Measurements from ENCODE around the gene SCAF11.

Gene SCAF11

DNA sequence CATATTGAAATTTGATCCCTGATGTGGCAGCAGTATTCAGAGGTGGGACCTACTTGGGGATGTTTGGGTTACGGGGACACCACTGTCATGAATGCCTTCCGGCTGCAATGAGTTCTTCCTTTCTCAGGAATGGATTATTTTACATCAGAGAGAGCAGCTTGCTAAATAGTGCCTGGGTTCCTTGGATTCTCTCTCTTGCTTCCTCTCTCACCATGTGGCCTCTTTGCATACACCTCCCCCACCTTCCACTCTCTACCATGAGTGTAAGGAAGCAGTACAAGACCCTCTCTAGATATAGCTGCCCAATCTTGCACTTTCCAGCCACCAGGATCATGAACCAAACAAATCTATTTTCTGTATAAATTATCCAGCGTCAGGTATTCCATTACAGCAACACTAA, 15.4 kb upstream of the SCAF11 start:
- no peak for TF ChIP-seq SIN3A (IDR thresholded peaks at IDR 0.05; ENCODE audit: borderline replicate concordance, insufficient read depth, low read length)
- TF ChIP-seq, protein P1, sequence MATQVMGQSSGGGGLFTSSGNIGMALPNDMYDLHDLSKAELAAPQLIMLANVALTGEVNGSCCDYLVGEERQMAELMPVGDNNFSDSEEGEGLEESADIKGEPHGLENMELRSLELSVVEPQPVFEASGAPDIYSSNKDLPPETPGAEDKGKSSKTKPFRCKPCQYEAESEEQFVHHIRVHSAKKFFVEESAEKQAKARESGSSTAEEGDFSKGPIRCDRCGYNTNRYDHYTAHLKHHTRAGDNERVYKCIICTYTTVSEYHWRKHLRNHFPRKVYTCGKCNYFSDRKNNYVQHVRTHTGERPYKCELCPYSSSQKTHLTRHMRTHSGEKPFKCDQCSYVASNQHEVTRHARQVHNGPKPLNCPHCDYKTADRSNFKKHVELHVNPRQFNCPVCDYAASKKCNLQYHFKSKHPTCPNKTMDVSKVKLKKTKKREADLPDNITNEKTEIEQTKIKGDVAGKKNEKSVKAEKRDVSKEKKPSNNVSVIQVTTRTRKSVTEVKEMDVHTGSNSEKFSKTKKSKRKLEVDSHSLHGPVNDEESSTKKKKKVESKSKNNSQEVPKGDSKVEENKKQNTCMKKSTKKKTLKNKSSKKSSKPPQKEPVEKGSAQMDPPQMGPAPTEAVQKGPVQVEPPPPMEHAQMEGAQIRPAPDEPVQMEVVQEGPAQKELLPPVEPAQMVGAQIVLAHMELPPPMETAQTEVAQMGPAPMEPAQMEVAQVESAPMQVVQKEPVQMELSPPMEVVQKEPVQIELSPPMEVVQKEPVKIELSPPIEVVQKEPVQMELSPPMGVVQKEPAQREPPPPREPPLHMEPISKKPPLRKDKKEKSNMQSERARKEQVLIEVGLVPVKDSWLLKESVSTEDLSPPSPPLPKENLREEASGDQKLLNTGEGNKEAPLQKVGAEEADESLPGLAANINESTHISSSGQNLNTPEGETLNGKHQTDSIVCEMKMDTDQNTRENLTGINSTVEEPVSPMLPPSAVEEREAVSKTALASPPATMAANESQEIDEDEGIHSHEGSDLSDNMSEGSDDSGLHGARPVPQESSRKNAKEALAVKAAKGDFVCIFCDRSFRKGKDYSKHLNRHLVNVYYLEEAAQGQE (IDR thresholded peaks at IDR 0.05; ENCODE audit: insufficient read depth in 1 of 2, low read depth in 2 of 2, low read length in 2 of 2), result no peak
- no peak for TF ChIP-seq TAF1 (IDR thresholded peaks at IDR 0.05; ENCODE audit: borderline replicate concordance, insufficient read depth, low read length)
- TF ChIP-seq POLR2AphosphoS5 (IDR thresholded peaks at IDR 0.05; ENCODE audit: low read depth, low read length), result no peak
- no peak for TF ChIP-seq FOXP2 (optimal IDR thresholded peaks at IDR 0.05; ENCODE audit: borderline replicate concordance, extremely low read depth, extremely low read length, insufficient read depth)

DNA sequence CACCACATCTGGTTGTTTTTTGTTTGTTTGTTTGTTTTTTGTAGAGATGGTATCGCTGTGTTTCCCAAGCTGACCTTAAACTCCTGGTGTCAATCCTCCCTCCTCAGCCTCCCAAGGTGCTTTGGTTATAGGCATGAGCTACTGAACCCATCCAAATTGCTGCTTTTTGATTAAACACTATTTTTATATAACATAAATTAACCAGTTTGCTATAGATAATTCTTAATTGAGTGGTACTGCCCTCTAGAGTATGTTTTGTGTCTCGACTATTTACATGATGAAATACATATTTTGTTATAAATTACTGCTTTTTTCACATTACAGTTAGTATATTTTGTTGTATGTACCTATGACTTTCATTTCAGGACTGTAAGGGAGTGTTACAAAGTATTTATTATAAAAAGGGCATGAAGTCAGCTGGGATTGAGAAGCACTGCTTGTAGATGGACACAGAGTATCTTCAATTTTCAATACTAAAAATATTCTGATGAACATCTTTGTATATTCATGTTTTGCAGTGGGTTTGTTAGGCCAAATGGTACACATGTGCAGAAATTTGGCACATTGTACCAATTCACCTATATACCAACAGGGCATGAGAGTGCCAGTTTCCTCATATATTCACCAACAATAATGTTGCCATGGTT, 14.9 kb upstream of the SCAF11 start:
- TF ChIP-seq TAF1 (IDR thresholded peaks at IDR 0.05; ENCODE audit: borderline replicate concordance, insufficient read depth, low read length) (no peak), FOXP2 (optimal IDR thresholded peaks at IDR 0.05; ENCODE audit: borderline replicate concordance, extremely low read depth, extremely low read length, insufficient read depth) (no peak), POLR2AphosphoS5 (IDR thresholded peaks at IDR 0.05; ENCODE audit: low read depth, low read length) (no peak), SIN3A (IDR thresholded peaks at IDR 0.05; ENCODE audit: borderline replicate concordance, insufficient read depth, low read length) (no peak)
- TF ChIP-seq, protein P1 (IDR thresholded peaks at IDR 0.05; ENCODE audit: insufficient read depth in 1 of 2, low read depth in 2 of 2, low read length in 2 of 2), result no peak

DNA sequence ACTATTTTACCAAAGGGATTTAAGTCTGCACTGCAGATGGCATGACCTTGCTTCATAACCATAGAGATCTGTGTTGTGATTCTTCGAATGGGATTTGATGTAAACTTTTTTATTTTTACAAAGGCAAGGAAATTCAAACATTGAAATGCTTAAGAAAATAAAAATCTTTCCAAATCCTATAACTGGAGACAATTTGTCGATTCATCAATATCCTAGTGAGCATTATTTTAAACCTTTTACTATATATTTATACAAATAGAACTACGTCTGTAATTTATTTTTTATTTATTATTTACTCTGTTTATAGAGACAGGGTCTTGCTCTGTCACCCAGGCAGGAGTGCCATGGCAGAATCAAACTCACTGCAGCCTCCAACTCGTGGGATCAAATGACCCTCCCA, 14.3 kb upstream of the SCAF11 start:
- no peak for TF ChIP-seq SIN3A (IDR thresholded peaks at IDR 0.05; ENCODE audit: borderline replicate concordance, insufficient read depth, low read length)
- no peak for TF ChIP-seq POLR2AphosphoS5 (IDR thresholded peaks at IDR 0.05; ENCODE audit: low read depth, low read length)
- TF ChIP-seq FOXP2 (optimal IDR thresholded peaks at IDR 0.05; ENCODE audit: borderline replicate concordance, extremely low read depth, extremely low read length, insufficient read depth), result no peak
- no peak for TF ChIP-seq TAF1 (IDR thresholded peaks at IDR 0.05; ENCODE audit: borderline replicate concordance, insufficient read depth, low read length)
- TF ChIP-seq, protein P1 (IDR thresholded peaks at IDR 0.05; ENCODE audit: insufficient read depth in 1 of 2, low read depth in 2 of 2, low read length in 2 of 2), result no peak

DNA sequence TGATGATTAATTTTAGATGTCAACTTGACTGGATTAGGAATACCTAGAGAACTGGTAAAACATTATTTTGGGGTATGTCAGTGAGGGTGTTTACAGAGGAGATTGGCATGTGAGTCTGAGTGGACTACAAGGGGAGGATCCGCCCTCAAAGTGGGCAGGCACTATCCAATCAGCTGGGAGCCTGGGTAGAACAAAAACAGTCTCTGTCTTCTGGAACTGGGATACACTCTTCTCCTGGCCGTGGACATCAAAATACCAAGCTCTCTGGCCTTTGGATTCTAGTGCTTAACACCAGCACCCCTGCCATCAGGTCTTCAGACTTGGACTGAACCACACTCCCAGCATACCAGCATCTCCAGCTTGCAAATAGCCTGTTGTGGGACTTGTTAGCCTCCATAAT, 4.4 kb upstream of the SCAF11 start:
- TF ChIP-seq POLR2AphosphoS5 (IDR thresholded peaks at IDR 0.05; ENCODE audit: low read depth, low read length) (no peak), SIN3A (IDR thresholded peaks at IDR 0.05; ENCODE audit: borderline replicate concordance, insufficient read depth, low read length) (no peak), FOXP2 (optimal IDR thresholded peaks at IDR 0.05; ENCODE audit: borderline replicate concordance, extremely low read depth, extremely low read length, insufficient read depth) (no peak), TAF1 (IDR thresholded peaks at IDR 0.05; ENCODE audit: borderline replicate concordance, insufficient read depth, low read length) (no peak)
- TF ChIP-seq, protein P1 (IDR thresholded peaks at IDR 0.05; ENCODE audit: insufficient read depth in 1 of 2, low read depth in 2 of 2, low read length in 2 of 2), result no peak
